Peyer's patch (tissue), 4 donors: Measurements from ENCODE around the gene PCGF1. TPM values are rescaled to one million over a fixed set of nuclear protein-coding genes. Genes with fewer than 3 reads are reported as not detected.
A peak's percentile ranks its signal among the peaks of the same experiment; 100 is the strongest.

Source experiments
- DNase-seq, 3 donors: peaks; one replicate each; pipeline ENCODE4 v3.0.0-alpha.2; 2017 to 2019
- H3K27ac ChIP-seq, 4 donors: fragments of 200-600 bp; sonication (generic); one replicate each; pipeline ENCODE4 v1.5.1; 2016 to 2019
- H3K27me3 ChIP-seq, 2 donors: fragments of 200-600 bp; sonication (generic); one replicate each; pipeline ENCODE4 v1.5.1; 2019
- H3K36me3 ChIP-seq, 3 donors: fragments of 200-600 bp; sonication (generic); one replicate each; pipeline ENCODE4 v1.5.1; 2016 to 2019
- H3K4me1 ChIP-seq, 4 donors: fragments of 200-600 bp; sonication (generic); one replicate each; pipeline ENCODE4 v1.5.1; 2016 to 2019
- H3K4me3 ChIP-seq, 4 donors: fragments of 200-600 bp; sonication (generic); 1 replicate in 3 of 4; 2 replicates in 1 of 4; pipeline ENCODE4 v1.5.1; 2016 to 2019; ENCODE audit warnings: mild to moderate bottlenecking in 1 of 4
- H3K9me3 ChIP-seq, 4 donors: fragments of 200-600 bp; sonication (generic); one replicate each; pipeline ENCODE4 v1.5.1; 2016 to 2019; ENCODE audit warnings: mild to moderate bottlenecking in 1 of 4
- CTCF ChIP-seq, 6 experiments: fragments of 450-650 bp in 4 of 6; fragments of 200-600 bp in 2 of 6; sonication (generic) in 1 of 6; IDR thresholded peaks; one replicate each; pipeline ENCODE4 v1.5.1; 2017 to 2019; ENCODE audit warnings: antibody characterized with exemption in 6 of 6, mild to moderate bottlenecking in 3 of 6, moderate library complexity in 1 of 6
- POLR2A ChIP-seq, 2 donors: fragments of 450-650 bp; IDR thresholded peaks; one replicate each; pipeline ENCODE4 v1.5.1; 2017; ENCODE audit warnings: antibody characterized with exemption in 2 of 2, mild to moderate bottlenecking in 2 of 2, moderate library complexity in 2 of 2
- total RNA-seq, 4 donors: library from RNA; depleted of rRNA; stranded (reverse); fragments of >200 nt; gene quantifications; one replicate each; pipeline ENCODE4 v1.1.0, GENCODE V29; 2016

Gene PCGF1
- total RNA-seq, 4 donors from 2014 or later = 14.0 to 18.9 (median 16.2) TPM

DNA sequence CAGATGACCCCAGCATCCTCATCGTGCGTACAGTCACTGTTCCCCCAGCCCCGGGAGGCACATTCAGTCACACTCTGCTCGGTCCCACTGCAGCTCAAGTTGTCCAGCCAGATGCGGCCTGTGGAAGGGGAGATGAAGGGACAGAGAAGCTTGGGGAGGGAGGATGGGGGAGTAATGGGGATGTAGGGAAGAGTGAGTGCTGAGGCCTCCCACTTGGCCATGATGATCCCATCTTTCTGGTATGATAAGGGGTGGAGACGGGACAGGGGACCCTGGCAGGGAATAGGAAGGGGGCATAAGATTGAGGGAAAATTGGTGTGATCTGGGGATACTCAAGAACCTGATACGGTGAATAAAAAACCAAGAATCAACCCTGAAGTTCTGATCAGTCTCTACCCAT lies 42.7 kb upstream of the PCGF1 start:
- peaks cover 0 to 22% (median 10%) of the 10 kb centered on the region in 4 donors for H3K4me1 ChIP-seq
- no peaks in the 10 kb centered on the region for H3K36me3 ChIP-seq
- no peak for DNase-seq
- no peak overlapping the region for H3K4me3 ChIP-seq
- TF ChIP-seq CTCF (IDR thresholded peaks at IDR 0.05) = no peak
- TF ChIP-seq POLR2A (IDR thresholded peaks at IDR 0.05) = no peak
- H3K9me3 ChIP-seq = no peaks in the 10 kb centered on the region
- no peaks in the 10 kb centered on the region for H3K27me3 ChIP-seq
- no peak overlapping the region for H3K27ac ChIP-seq

- Histone ChIP-seq H3K4me1 (peaks cover 0 to 20% (median 9%) of the 10 kb centered on the region in 4 donors), H3K27ac (peak overlapping the region in 3 of 4 donors; percentile 3 to 67 (median 62)), H3K36me3 (no peaks in the 10 kb centered on the region), H3K27me3 (no peaks in the 10 kb centered on the region), H3K9me3 (no peaks in the 10 kb centered on the region), H3K4me3 (peak overlapping the region; percentile 39 to 60 (median 57))
- peak in 2 of 3 donors; percentile 75 to 81 for DNase-seq
- no peak for TF ChIP-seq CTCF (IDR thresholded peaks at IDR 0.05)
- TF ChIP-seq POLR2A (IDR thresholded peaks at IDR 0.05) = no peak
Observed at GRCh38 chr2:74548900-74549826, 41.7 kb upstream of the PCGF1 start.

DNA sequence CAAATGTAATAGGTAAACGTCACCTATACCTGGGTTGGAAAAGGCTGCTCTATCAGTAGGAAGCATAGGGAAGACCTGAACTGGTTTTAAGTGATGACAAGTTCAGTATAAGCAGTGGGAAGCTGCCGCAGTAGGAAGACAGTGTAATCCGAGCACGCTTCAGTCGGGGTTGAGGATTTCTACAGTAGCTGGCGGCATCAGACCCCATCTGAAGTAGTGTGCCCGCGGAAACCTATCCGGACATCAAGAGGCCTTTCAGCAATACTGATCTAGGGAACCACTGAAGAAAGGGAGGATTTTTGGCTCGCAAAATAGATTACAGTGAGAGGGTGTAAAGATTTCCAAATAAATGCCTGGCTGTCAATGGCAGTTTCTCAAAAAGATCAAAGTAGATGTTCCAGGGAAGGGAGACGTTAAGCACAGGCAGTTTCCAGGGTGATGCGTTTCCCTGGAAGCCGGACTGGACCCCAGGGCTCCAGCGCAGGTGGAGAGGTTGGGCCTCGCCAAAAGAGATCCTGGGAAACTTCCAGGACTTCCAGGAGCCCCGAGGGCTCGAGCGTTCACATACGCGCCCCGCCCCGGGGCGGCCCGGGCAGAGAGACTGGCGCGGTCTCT lies 40.9 kb upstream of the PCGF1 start:
- TF ChIP-seq CTCF (IDR thresholded peaks at IDR 0.05) (no peak), POLR2A (IDR thresholded peaks at IDR 0.05) (no peak)
- DNase-seq = no peak
- H3K9me3 ChIP-seq = no peaks in the 10 kb centered on the region
- H3K27me3 ChIP-seq = no peaks in the 10 kb centered on the region
- H3K27ac ChIP-seq = peak overlapping the region in 3 of 4 donors; percentile 3 to 67 (median 62)
- H3K36me3 ChIP-seq = no peaks in the 10 kb centered on the region
- peak overlapping the region; percentile 39 to 60 (median 57) for H3K4me3 ChIP-seq
- peaks cover 0 to 14% (median 9%) of the 10 kb centered on the region in 4 donors for H3K4me1 ChIP-seq

GRCh38 chr2:74546004-74546403 lies 38.5 kb upstream of the PCGF1 start:
- H3K9me3 ChIP-seq = no peaks in the 10 kb centered on the region
- H3K4me3 ChIP-seq = no peak overlapping the region
- no peaks in the 10 kb centered on the region for H3K36me3 ChIP-seq
- TF ChIP-seq CTCF (IDR thresholded peaks at IDR 0.05) (no peak), POLR2A (IDR thresholded peaks at IDR 0.05) (no peak)
- no peak for DNase-seq
- H3K4me1 ChIP-seq = peaks cover 0 to 13% (median 9%) of the 10 kb centered on the region in 4 donors
- no peaks in the 10 kb centered on the region for H3K27me3 ChIP-seq
- H3K27ac ChIP-seq = no peak overlapping the region

- peak in 1 of 3 donors; percentile 47 for DNase-seq
- Histone ChIP-seq H3K4me1 (peaks cover 0 to 12% (median 7%) of the 10 kb centered on the region in 4 donors), H3K9me3 (no peaks in the 10 kb centered on the region), H3K27me3 (no peaks in the 10 kb centered on the region), H3K27ac (no peak overlapping the region), H3K4me3 (no peak overlapping the region), H3K36me3 (no peaks in the 10 kb centered on the region)
- peak in 3 of 6 experiments; percentile 22 to 40 (median 35) for TF ChIP-seq CTCF (IDR thresholded peaks at IDR 0.05)
- TF ChIP-seq POLR2A (IDR thresholded peaks at IDR 0.05) = no peak
Observed at GRCh38 chr2:74544634-74545033, 37.1 kb upstream of the PCGF1 start.
